ENCODE measurements around the gene ZNF791. TPM values are rescaled to one million over a fixed set of nuclear protein-coding genes. Genes with fewer than 3 reads are reported as not detected.

Gene ZNF791
- total and polyA plus RNA-seq, 2 donors (not counting 1 experiment from before 2014, with no cell fraction given), result 11.4 to 12.2 TPM

- H3K27ac ChIP-seq (ENCODE audit: insufficient read depth, low read length), result no peak overlapping the region
- no peaks in the 10 kb centered on the region for H4K20me1 ChIP-seq (ENCODE audit: control insufficient read depth, extremely low read depth, insufficient read depth, low read length)
- H2AFZ ChIP-seq (ENCODE audit: low read length), result no peak overlapping the region
- no peaks in the 10 kb centered on the region for H3K9me3 ChIP-seq (ENCODE audit: control insufficient read depth, insufficient read depth, low read depth, low read length)
- no peaks in the 10 kb centered on the region for H3K27me3 ChIP-seq (ENCODE audit: control insufficient read depth, insufficient read depth, low read length)
- TF ChIP-seq CTCF (conservative IDR thresholded peaks at IDR 0.05 in 1 of 2, IDR thresholded peaks at IDR 0.05 in 1 of 2; ENCODE audit: low read depth in 1 of 2, low read length in 2 of 2) (peak in 1 of 2 donors; percentile 28), EZH2 (IDR thresholded peaks at IDR 0.05; ENCODE audit: low read length, missing control alignments) (no peak)
- DNase-seq (ENCODE audit: low read depth in 2 of 2), result no peak
- H3K79me2 ChIP-seq (ENCODE audit: control insufficient read depth, insufficient read depth, low read length), result no peaks in the 10 kb centered on the region
- no peak overlapping the region for H3K4me2 ChIP-seq (ENCODE audit: extremely low read depth, insufficient read depth, low read length)
- H3K4me1 ChIP-seq (ENCODE audit: control insufficient read depth, extremely low read depth, insufficient read depth, low read length), result no peaks in the 10 kb centered on the region
- no peaks in the 10 kb centered on the region for H3K36me3 ChIP-seq (ENCODE audit: control insufficient read depth, insufficient read depth, low read length)
- H3K9ac ChIP-seq (ENCODE audit: insufficient read depth, low read length), result no peak overlapping the region
- H3K4me3 ChIP-seq (replicated peaks in 1 of 4; ENCODE audit: control extremely low read depth in 1 of 4, insufficient read depth in 1 of 4, low read depth in 3 of 4, low read length in 4 of 4), result peak overlapping the region in 1 of 4 experiments; percentile 14
Measured at GRCh38 chr19:12648088-12648487, 37.4 kb downstream of the ZNF791 start.

DNA sequence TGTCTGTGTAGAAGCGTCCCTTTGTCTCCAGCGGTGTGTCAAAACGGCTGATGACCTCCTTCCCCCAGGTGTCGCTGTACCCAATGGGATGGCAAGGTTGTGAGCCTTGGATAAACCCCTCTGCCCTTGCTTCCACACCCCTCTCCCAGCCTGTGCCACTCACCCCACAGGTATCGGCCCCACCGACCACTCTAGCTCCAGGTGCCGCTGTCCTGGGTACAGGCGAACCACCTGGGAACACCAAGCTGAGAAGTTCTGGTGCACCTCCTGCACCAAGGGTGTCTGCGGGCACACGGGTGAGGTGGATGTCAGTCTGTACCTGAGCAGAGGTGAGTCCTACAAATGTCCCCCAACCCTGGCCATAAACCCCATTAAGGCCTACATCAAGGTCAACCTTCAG, 39.2 kb downstream of the ZNF791 start:
- peaks cover under 1% of the 10 kb centered on the region for H3K36me3 ChIP-seq (ENCODE audit: control insufficient read depth, insufficient read depth, low read length)
- no peak overlapping the region for H3K9ac ChIP-seq (ENCODE audit: insufficient read depth, low read length)
- no peaks in the 10 kb centered on the region for H3K79me2 ChIP-seq (ENCODE audit: control insufficient read depth, insufficient read depth, low read length)
- DNase-seq (ENCODE audit: low read depth in 2 of 2), result no peak
- TF ChIP-seq CTCF (conservative IDR thresholded peaks at IDR 0.05 in 1 of 2, IDR thresholded peaks at IDR 0.05 in 1 of 2; ENCODE audit: low read depth in 1 of 2, low read length in 2 of 2), result no peak
- no peak for TF ChIP-seq EZH2 (IDR thresholded peaks at IDR 0.05; ENCODE audit: low read length, missing control alignments)
- no peak overlapping the region for H3K4me2 ChIP-seq (ENCODE audit: extremely low read depth, insufficient read depth, low read length)
- H3K4me1 ChIP-seq (ENCODE audit: control insufficient read depth, extremely low read depth, insufficient read depth, low read length), result no peaks in the 10 kb centered on the region
- H4K20me1 ChIP-seq (ENCODE audit: control insufficient read depth, extremely low read depth, insufficient read depth, low read length), result no peaks in the 10 kb centered on the region
- H2AFZ ChIP-seq (ENCODE audit: low read length), result no peak overlapping the region
- no peak overlapping the region for H3K27ac ChIP-seq (ENCODE audit: insufficient read depth, low read length)
- no peaks in the 10 kb centered on the region for H3K9me3 ChIP-seq (ENCODE audit: control insufficient read depth, insufficient read depth, low read depth, low read length)
- no peak overlapping the region for H3K4me3 ChIP-seq (replicated peaks in 1 of 4; ENCODE audit: control extremely low read depth in 1 of 4, insufficient read depth in 1 of 4, low read depth in 3 of 4, low read length in 4 of 4)
- no peaks in the 10 kb centered on the region for H3K27me3 ChIP-seq (ENCODE audit: control insufficient read depth, insufficient read depth, low read length)

DNA sequence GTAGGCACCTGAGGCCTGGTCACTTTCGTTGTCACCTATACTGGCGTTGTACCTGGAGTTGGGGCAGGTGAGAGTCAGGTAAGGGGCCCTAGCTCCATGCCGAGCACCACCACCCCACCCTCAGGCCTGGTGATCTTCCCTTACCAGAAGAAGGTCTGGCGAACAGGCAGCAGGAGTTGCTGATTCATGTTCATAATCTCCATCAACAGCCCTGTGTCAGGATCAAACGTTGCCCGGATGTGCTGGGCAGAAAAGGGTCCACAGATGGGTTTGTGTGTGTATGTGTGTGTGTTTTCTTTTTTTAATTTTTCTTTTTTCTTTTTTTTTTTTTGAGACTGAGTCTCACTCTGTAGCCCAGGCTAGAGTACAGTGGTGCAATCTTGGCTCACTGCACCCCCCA, 41.5 kb downstream of the ZNF791 start:
- Histone ChIP-seq H3K79me2 (ENCODE audit: control insufficient read depth, insufficient read depth, low read length) (no peaks in the 10 kb centered on the region), H3K9ac (ENCODE audit: insufficient read depth, low read length) (no peak overlapping the region), H4K20me1 (ENCODE audit: control insufficient read depth, extremely low read depth, insufficient read depth, low read length) (no peaks in the 10 kb centered on the region), H3K27me3 (ENCODE audit: control insufficient read depth, insufficient read depth, low read length) (no peaks in the 10 kb centered on the region), H3K4me2 (ENCODE audit: extremely low read depth, insufficient read depth, low read length) (no peak overlapping the region), H3K9me3 (ENCODE audit: control insufficient read depth, insufficient read depth, low read depth, low read length) (no peaks in the 10 kb centered on the region), H3K36me3 (ENCODE audit: control insufficient read depth, insufficient read depth, low read length) (peaks cover 8% of the 10 kb centered on the region), H3K27ac (ENCODE audit: insufficient read depth, low read length) (no peak overlapping the region), H3K4me3 (replicated peaks in 1 of 4; ENCODE audit: control extremely low read depth in 1 of 4, insufficient read depth in 1 of 4, low read depth in 3 of 4, low read length in 4 of 4) (no peak overlapping the region), H3K4me1 (ENCODE audit: control insufficient read depth, extremely low read depth, insufficient read depth, low read length) (no peaks in the 10 kb centered on the region), H2AFZ (ENCODE audit: low read length) (no peak overlapping the region)
- no peak for DNase-seq (ENCODE audit: low read depth in 2 of 2)
- TF ChIP-seq CTCF (conservative IDR thresholded peaks at IDR 0.05 in 1 of 2, IDR thresholded peaks at IDR 0.05 in 1 of 2; ENCODE audit: low read depth in 1 of 2, low read length in 2 of 2) (no peak), EZH2 (IDR thresholded peaks at IDR 0.05; ENCODE audit: low read length, missing control alignments) (no peak)
